ENCODE measurements around the gene PTDSS2.
"Not testable (repeated sequence)": the region's sequence is repeated elsewhere in the genome, so short reads cannot be mapped to it uniquely, and the experiment has no call there.

Gene PTDSS2

GRCh38 chr11:422249-422656 is 27.8 kb upstream of the PTDSS2 start:
- DNase-seq (ENCODE audit: extremely low read depth, insufficient read length): no peak
- H3K36me3 ChIP-seq (ENCODE audit: control insufficient read depth, insufficient read depth, low read length): no peaks in the 10 kb centered on the region
- TF ChIP-seq CTCF (IDR thresholded peaks at IDR 0.05; ENCODE audit: insufficient read depth, low read length, poor library complexity, severe bottlenecking): no peak
- no peak overlapping the region for H3K4me3 ChIP-seq (replicated peaks; ENCODE audit: low read depth, low read length)
- no peaks in the 10 kb centered on the region for H3K27me3 ChIP-seq (replicated peaks; ENCODE audit: control insufficient read depth, insufficient read depth, low read length)

GRCh38 chr11:424232-424631 is 25.8 kb upstream of the PTDSS2 start:
- DNase-seq (ENCODE audit: extremely low read depth, insufficient read length): no peak
- Histone ChIP-seq H3K36me3 (ENCODE audit: control insufficient read depth, insufficient read depth, low read length) (peaks cover 3% of the 10 kb centered on the region; the same call in 1 of the 2 replicates), H3K4me3 (replicated peaks; ENCODE audit: low read depth, low read length) (no peak overlapping the region), H3K27me3 (replicated peaks; ENCODE audit: control insufficient read depth, insufficient read depth, low read length) (no peaks in the 10 kb centered on the region)
- no peak for TF ChIP-seq CTCF (IDR thresholded peaks at IDR 0.05; ENCODE audit: insufficient read depth, low read length, poor library complexity, severe bottlenecking)

GRCh38 chr11:424766-425165 is 25.3 kb upstream of the PTDSS2 start:
- H3K4me3 ChIP-seq (replicated peaks; ENCODE audit: low read depth, low read length); DNase-seq (ENCODE audit: extremely low read depth, insufficient read length); H3K27me3 ChIP-seq (replicated peaks; ENCODE audit: control insufficient read depth, insufficient read depth, low read length): not testable (repeated sequence)

GRCh38 chr11:425301-425700 is 24.8 kb upstream of the PTDSS2 start:
- H3K4me3 ChIP-seq (replicated peaks; ENCODE audit: low read depth, low read length): no peak overlapping the region
- no peak for TF ChIP-seq CTCF (IDR thresholded peaks at IDR 0.05; ENCODE audit: insufficient read depth, low read length, poor library complexity, severe bottlenecking)
- DNase-seq (ENCODE audit: extremely low read depth, insufficient read length): no peak
- no peaks in the 10 kb centered on the region for H3K27me3 ChIP-seq (replicated peaks; ENCODE audit: control insufficient read depth, insufficient read depth, low read length)
- peaks cover 3% of the 10 kb centered on the region; the same call in 1 of the 2 replicates for H3K36me3 ChIP-seq (ENCODE audit: control insufficient read depth, insufficient read depth, low read length)

More at GRCh38 chr11:424766-425165, 25.3 kb upstream of the PTDSS2 start:
- H3K36me3 ChIP-seq (ENCODE audit: control insufficient read depth, insufficient read depth, low read length): not testable (repeated sequence)

GRCh38 chr11:426851-427250 is 23.2 kb upstream of the PTDSS2 start:
- H3K36me3 ChIP-seq (ENCODE audit: control insufficient read depth, insufficient read depth, low read length): peaks cover 3% of the 10 kb centered on the region; the same call in 1 of the 2 replicates
- DNase-seq (ENCODE audit: extremely low read depth, insufficient read length): no peak
- no peak for TF ChIP-seq CTCF (IDR thresholded peaks at IDR 0.05; ENCODE audit: insufficient read depth, low read length, poor library complexity, severe bottlenecking)
- H3K27me3 ChIP-seq (replicated peaks; ENCODE audit: control insufficient read depth, insufficient read depth, low read length): no peaks in the 10 kb centered on the region
- no peak overlapping the region for H3K4me3 ChIP-seq (replicated peaks; ENCODE audit: low read depth, low read length)

GRCh38 chr11:428295-428694 is 21.8 kb upstream of the PTDSS2 start:
- no peak for TF ChIP-seq CTCF (IDR thresholded peaks at IDR 0.05; ENCODE audit: insufficient read depth, low read length, poor library complexity, severe bottlenecking)
- DNase-seq (ENCODE audit: extremely low read depth, insufficient read length): no peak
- peaks cover 3% of the 10 kb centered on the region; the same call in 1 of the 2 replicates for H3K36me3 ChIP-seq (ENCODE audit: control insufficient read depth, insufficient read depth, low read length)
- H3K4me3 ChIP-seq (replicated peaks; ENCODE audit: low read depth, low read length): no peak overlapping the region
- H3K27me3 ChIP-seq (replicated peaks; ENCODE audit: control insufficient read depth, insufficient read depth, low read length): no peaks in the 10 kb centered on the region
